Suppressor macrophage treated with lipopolysaccharide for 1 hour (primary cell): ENCODE measurements around the gene PLCH1.

Source experiments
- DNase-seq, 3 donors: peaks; one replicate each; pipeline ENCODE4 v3.0.0-alpha.2; 2020 to 2022

The PLCH1 gene

GRCh38 chr3:155520463-155520862, 224.4 kb downstream of the PLCH1 start:
- no peak for DNase-seq

GRCh38 chr3:155519078-155519477, 225.8 kb downstream of the PLCH1 start:
- no peak for DNase-seq

- no peak for DNase-seq
Measured at GRCh38 chr3:155517903-155518302, 227.0 kb downstream of the PLCH1 start.

GRCh38 chr3:155516439-155516838, 228.4 kb downstream of the PLCH1 start:
- no peak for DNase-seq

- DNase-seq: no peak
Measured at GRCh38 chr3:155512867-155513261, 232.0 kb downstream of the PLCH1 start.

- DNase-seq: no peak
Measured at GRCh38 chr3:155512175-155512866, 232.6 kb downstream of the PLCH1 start.

GRCh38 chr3:155504682-155505081, 240.2 kb downstream of the PLCH1 start:
- DNase-seq: no peak

- no peak for DNase-seq
Measured at GRCh38 chr3:155502630-155503029, 242.2 kb downstream of the PLCH1 start.

- no peak for DNase-seq
Measured at GRCh38 chr3:155500194-155500818, 244.6 kb downstream of the PLCH1 start.

- DNase-seq: peak; percentile 11 to 19 (median 13)
Measured at GRCh38 chr3:155497930-155498647, 246.8 kb downstream of the PLCH1 start.

GRCh38 chr3:155496206-155496605, 248.7 kb downstream of the PLCH1 start:
- no peak for DNase-seq

GRCh38 chr3:155495387-155495786, 249.5 kb downstream of the PLCH1 start:
- DNase-seq: no peak

- no peak for DNase-seq
Measured at GRCh38 chr3:155494332-155494731, 250.5 kb downstream of the PLCH1 start.

GRCh38 chr3:155492841-155493240, 252.0 kb downstream of the PLCH1 start:
- no peak for DNase-seq

- no peak for DNase-seq
Measured at GRCh38 chr3:155491696-155492095, 253.2 kb downstream of the PLCH1 start.

GRCh38 chr3:155488671-155489070, 256.2 kb downstream of the PLCH1 start:
- DNase-seq: no peak

- no peak for DNase-seq
Measured at GRCh38 chr3:155485897-155486296, 259.0 kb downstream of the PLCH1 start.

GRCh38 chr3:155481591-155481990, 263.3 kb downstream of the PLCH1 start:
- no peak for DNase-seq

GRCh38 chr3:155481089-155481488, 263.8 kb downstream of the PLCH1 start:
- no peak for DNase-seq

GRCh38 chr3:155465664-155466063, 279.2 kb downstream of the PLCH1 start:
- no peak for DNase-seq

- DNase-seq: no peak
Measured at GRCh38 chr3:155462672-155463071, 282.2 kb downstream of the PLCH1 start.

- no peak for DNase-seq
Measured at GRCh38 chr3:155457591-155457990, 287.3 kb downstream of the PLCH1 start.

- DNase-seq: no peak
Measured at GRCh38 chr3:155455765-155456164, 289.1 kb downstream of the PLCH1 start.

- no peak for DNase-seq
Measured at GRCh38 chr3:155453512-155453911, 291.4 kb downstream of the PLCH1 start.
